ENCODE data around the gene PADI1. TPM values are rescaled to one million over a fixed set of nuclear protein-coding genes. Genes with fewer than 3 reads are reported as not detected.

PADI1 gene, protein sequence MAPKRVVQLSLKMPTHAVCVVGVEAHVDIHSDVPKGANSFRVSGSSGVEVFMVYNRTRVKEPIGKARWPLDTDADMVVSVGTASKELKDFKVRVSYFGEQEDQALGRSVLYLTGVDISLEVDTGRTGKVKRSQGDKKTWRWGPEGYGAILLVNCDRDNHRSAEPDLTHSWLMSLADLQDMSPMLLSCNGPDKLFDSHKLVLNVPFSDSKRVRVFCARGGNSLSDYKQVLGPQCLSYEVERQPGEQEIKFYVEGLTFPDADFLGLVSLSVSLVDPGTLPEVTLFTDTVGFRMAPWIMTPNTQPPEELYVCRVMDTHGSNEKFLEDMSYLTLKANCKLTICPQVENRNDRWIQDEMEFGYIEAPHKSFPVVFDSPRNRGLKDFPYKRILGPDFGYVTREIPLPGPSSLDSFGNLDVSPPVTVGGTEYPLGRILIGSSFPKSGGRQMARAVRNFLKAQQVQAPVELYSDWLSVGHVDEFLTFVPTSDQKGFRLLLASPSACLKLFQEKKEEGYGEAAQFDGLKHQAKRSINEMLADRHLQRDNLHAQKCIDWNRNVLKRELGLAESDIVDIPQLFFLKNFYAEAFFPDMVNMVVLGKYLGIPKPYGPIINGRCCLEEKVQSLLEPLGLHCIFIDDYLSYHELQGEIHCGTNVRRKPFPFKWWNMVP
- total RNA-seq: not detected

DNA sequence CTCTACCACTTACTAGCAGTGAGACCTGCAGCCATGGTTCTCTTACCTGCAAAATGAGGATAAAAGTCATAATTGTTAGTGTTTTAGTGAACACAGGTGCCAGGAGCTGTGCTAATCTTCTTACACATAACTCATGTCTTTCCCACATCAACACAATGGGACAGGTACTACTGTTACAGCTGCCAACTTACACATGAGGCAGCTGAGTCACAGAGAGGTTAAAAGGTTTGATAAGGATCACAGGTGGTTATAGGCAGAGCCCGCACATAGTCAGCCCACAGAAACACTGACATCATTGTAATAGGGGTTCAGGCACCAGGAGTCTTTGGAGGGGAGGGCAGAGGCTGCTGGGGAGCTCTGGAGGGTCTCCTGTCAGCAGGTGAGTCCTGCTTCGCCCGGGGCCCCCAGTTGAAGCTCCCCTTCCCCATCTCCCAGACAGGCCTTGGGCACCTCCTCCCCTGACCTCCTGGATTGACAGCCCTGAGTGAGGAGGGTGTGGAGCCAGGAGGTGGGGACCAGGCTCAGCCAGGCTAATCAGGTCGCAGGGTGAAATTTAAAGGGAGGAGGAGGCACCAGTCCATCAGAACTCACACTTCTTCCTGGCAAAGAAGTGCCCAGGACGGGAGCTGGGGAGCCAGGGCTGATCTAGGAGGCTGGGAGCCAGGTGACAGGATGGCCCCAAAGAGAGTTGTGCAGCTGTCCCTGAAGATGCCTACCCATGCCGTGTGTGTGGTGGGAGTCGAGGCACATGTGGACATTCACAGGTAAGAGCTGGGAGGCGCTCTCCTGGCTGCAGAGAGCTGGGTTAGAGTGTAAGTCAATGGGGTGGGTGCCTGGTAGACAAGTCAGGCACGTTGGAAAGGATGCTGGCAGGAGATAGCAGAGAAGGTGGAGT is at the start of gene PADI1:
Gene PADI1, plus strand, starts transcription at position 583 of the 895 bp plus-strand sequence. Its CDS starts 90 bp downstream, at position 673.
- ATAC-seq (no peak), DNase-seq (ENCODE audit: low spot score) (no peak)
- intact Hi-C loops (cut with DNase I): no loop called here

DNA sequence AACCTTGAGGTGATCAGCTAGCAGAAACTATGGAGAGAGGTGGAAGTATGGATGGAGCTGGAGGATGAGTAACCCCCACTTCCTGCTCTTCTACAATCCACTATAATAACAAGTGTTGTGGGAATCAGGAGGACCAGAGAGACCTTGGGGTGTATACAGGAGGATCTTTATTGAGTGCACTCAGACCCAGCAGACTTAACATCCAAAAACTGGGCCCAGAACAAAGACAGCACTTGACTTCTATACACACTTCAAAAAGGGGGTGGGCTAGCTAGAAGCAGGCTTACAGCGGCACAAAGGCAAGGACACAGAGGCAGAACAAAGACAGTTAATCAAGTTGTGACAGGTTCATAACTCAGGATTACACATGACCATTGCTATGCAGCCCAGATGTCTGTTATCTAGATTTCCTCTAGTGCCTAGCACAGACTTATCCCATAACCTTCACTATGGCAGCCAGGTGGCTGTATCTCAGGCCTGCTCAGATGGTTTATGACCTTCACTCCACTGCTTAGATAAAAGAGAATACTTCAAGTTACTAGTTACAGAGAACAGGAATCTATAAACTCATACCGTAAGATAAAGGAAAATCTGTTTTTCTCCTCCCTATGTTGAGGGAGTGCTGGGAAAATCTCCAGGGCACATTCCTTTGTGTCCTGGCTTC is 49.5 kb upstream of the PADI1 start:
- DNase-seq (ENCODE audit: low spot score) (no peak), ATAC-seq (no peak)
- intact Hi-C loops (cut with DNase I): no loop called here

DNA sequence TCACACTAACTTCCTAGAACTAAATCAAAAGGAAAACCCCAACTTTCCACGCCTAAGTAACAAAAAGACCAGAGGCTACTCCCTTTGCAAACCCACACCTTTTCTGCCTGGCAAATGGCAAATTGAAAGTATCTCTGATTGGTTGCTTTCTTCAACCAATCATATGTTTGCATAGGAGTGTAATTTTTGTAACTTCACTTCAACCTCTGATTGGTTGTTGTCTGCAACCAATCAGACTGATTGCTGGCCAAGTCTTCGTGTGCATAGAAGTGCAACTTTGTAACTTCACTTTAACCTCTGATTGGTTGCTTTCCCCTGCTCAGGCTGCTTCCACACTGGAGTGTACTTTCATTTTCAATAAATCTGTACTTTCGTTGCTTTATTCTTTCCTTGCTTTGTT is 48.8 kb upstream of the PADI1 start:
- no peak for ATAC-seq
- intact Hi-C loops (cut with DNase I): no loop called here
- DNase-seq (ENCODE audit: low spot score): no peak

GRCh38 chr1:17158961-17159360 is 46.0 kb upstream of the PADI1 start:
- no peak for ATAC-seq
- no peak for DNase-seq (ENCODE audit: low spot score)
- intact Hi-C loops (cut with DNase I): no loop called here

- ATAC-seq (no peak), DNase-seq (ENCODE audit: low spot score) (no peak)
- intact Hi-C loops (cut with DNase I): loop anchor here (10.0 kb wide), 1 partner anchor 594 kb away; the partner anchor contains the start of gene ACTL8
Observed at GRCh38 chr1:17161137-17161740, 43.7 kb upstream of the PADI1 start.

GRCh38 chr1:17161926-17162800 is 42.8 kb upstream of the PADI1 start:
- ATAC-seq: no peak
- DNase-seq (ENCODE audit: low spot score): no peak
- intact Hi-C loops (cut with DNase I): loop anchor here (10.0 kb wide), 1 partner anchor 593 kb away; the partner anchor contains the start of gene ACTL8

- ATAC-seq (no peak), DNase-seq (ENCODE audit: low spot score) (no peak)
- intact Hi-C loops (cut with DNase I): loop anchor here (10.0 kb wide), 1 partner anchor 592 kb away; the partner anchor contains the start of gene ACTL8
Observed at GRCh38 chr1:17162941-17163340, 42.0 kb upstream of the PADI1 start.

DNA sequence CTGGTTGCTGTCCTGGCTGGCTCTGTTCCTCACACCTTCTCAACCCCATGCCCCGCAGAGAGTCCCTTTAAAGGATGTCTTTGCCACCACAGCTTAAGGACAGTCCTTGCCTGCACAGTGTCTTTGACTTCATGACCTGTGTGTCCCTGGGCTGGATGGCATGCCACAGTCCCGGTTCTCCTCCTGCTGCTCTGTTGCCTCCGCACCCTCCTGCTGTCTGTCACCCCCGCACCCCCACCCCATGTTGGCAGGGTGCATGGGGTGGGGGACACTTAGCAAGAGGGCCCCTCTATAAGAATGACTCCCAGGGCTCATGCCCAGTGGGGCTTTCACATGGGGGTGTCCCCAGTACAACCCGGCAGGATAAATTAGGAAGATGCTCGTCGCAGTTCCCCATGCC is 41.6 kb upstream of the PADI1 start:
- intact Hi-C loops (cut with DNase I): loop anchor here (10.0 kb wide), 1 partner anchor 591 kb away; the partner anchor contains the start of gene ACTL8
- ATAC-seq: no peak
- no peak for DNase-seq (ENCODE audit: low spot score)

GRCh38 chr1:17163789-17164666 is 40.9 kb upstream of the PADI1 start:
- ATAC-seq (no peak), DNase-seq (ENCODE audit: low spot score) (no peak)
- intact Hi-C loops (cut with DNase I): loop anchor here (10.0 kb wide), 1 partner anchor 591 kb away; the partner anchor contains the start of gene ACTL8

GRCh38 chr1:17165823-17166222 is 39.1 kb upstream of the PADI1 start:
- no peak for ATAC-seq
- DNase-seq (ENCODE audit: low spot score): no peak
- intact Hi-C loops (cut with DNase I): loop anchor here (5.0 to 10.0 kb wide), 2 partner anchors 589 to 964 kb away; partner anchors contain the start of gene ACTL8

GRCh38 chr1:17167041-17167785 is 37.7 kb upstream of the PADI1 start:
- intact Hi-C loops (cut with DNase I): loop anchor here (5.0 to 10.0 kb wide), 2 partner anchors 588 to 965 kb away; partner anchors contain the start of gene ACTL8
- DNase-seq (ENCODE audit: low spot score) (no peak), ATAC-seq (no peak)

GRCh38 chr1:17167786-17168090 is 37.2 kb upstream of the PADI1 start:
- no peak for DNase-seq (ENCODE audit: low spot score)
- ATAC-seq: no peak
- intact Hi-C loops (cut with DNase I): loop anchor here (5.0 to 10.0 kb wide), 2 partner anchors 587 to 965 kb away; partner anchors contain the start of gene ACTL8

DNA sequence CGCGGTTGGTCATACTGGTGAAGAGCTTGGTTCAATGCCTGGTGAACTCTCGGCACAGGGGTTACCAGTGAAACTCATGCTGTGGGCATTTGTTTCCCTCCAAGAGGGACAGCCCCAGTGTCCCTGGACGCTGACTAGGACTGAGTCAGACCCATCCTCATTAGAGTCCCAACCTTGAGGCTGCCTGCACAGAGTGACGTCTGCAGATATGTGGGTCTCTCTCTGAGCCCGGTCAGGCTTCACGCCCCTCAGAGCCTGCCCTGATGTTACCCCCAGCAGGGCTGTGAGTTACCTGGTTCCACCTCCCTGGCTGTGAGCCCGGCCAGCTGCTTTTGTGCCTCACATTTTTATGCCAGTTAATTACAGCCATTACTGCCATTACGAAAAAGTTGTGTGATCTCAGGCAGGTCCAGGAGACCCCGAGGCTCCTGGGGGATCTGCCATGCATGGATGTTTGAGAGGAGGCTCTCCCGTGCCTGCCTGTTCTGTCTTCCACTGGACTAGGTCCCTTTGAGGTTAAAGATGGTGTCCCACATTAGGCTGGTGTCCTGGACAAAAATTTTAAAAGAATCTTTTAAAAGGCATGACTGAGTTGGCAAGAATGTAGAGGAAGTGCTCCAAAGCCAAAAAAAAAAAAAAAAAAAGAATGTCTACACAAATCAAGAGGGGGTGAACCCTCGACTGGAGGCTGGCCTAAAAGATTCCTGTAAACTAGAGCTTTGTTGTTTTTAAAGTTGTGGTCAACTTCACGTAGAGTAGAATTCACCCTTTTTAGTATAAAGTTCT is 36.6 kb upstream of the PADI1 start:
- ATAC-seq (no peak), DNase-seq (ENCODE audit: low spot score) (no peak)
- intact Hi-C loops (cut with DNase I): loop anchor here (5.0 to 10.0 kb wide), 2 partner anchors 587 to 966 kb away; partner anchors contain the start of gene ACTL8

DNA sequence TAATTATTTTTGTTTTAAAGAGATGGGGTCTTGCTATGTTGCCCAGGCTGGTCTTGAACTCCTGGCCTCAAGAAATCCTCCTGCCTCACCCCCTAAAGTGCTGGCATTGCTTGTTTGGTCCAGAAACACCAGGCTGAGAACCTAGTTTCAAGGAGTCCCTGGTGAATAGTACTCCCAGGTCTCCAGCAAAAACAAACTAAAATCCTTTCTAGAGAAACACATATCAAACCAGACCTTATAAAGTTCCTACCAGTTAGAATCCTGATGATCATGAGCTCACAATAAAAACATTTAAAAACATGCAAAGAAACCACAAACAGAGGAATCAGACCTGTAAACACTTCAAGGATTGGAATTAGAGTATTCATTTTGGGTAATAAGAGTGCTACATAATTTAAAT is 34.4 kb upstream of the PADI1 start:
- DNase-seq (ENCODE audit: low spot score) (no peak), ATAC-seq (no peak)
- intact Hi-C loops (cut with DNase I): no loop called here

GRCh38 chr1:17173217-17173616 is 31.7 kb upstream of the PADI1 start:
- ATAC-seq (no peak), DNase-seq (ENCODE audit: low spot score) (no peak)
- intact Hi-C loops (cut with DNase I): no loop called here

Measured in sciatic nerve (tissue), 2 donors.